ENCODE data around the gene WWOX.

Gene WWOX

GRCh38 chr16:78300469-78300868 lies 201.0 kb downstream of the WWOX start:
- DNase-seq (ENCODE audit: low spot score): no peak

GRCh38 chr16:78303946-78304345 lies 204.5 kb downstream of the WWOX start:
- no peak for DNase-seq (ENCODE audit: low spot score)

- DNase-seq (ENCODE audit: low spot score): no peak
Measured at GRCh38 chr16:78306361-78306760, 206.9 kb downstream of the WWOX start.

- no peak for DNase-seq (ENCODE audit: low spot score)
Measured at GRCh38 chr16:78307824-78308528, 208.5 kb downstream of the WWOX start.

GRCh38 chr16:78309763-78310162 lies 210.3 kb downstream of the WWOX start:
- no peak for DNase-seq (ENCODE audit: low spot score)

- no peak for DNase-seq (ENCODE audit: low spot score)
Measured at GRCh38 chr16:78310196-78310595, 210.7 kb downstream of the WWOX start.

- no peak for DNase-seq (ENCODE audit: low spot score)
Measured at GRCh38 chr16:78310990-78311561, 211.6 kb downstream of the WWOX start.

GRCh38 chr16:78311831-78312230 lies 212.4 kb downstream of the WWOX start:
- DNase-seq (ENCODE audit: low spot score): no peak

- no peak for DNase-seq (ENCODE audit: low spot score)
Measured at GRCh38 chr16:78317564-78318240, 218.2 kb downstream of the WWOX start.

GRCh38 chr16:78321620-78322360 lies 222.3 kb downstream of the WWOX start:
- DNase-seq (ENCODE audit: low spot score): no peak

- no peak for DNase-seq (ENCODE audit: low spot score)
Measured at GRCh38 chr16:78323315-78323714, 223.9 kb downstream of the WWOX start.

- no peak for DNase-seq (ENCODE audit: low spot score)
Measured at GRCh38 chr16:78324649-78325285, 225.3 kb downstream of the WWOX start.

GRCh38 chr16:78325468-78326352 lies 226.3 kb downstream of the WWOX start:
- DNase-seq (ENCODE audit: low spot score): no peak

- no peak for DNase-seq (ENCODE audit: low spot score)
Measured at GRCh38 chr16:78326731-78327130, 227.3 kb downstream of the WWOX start.

GRCh38 chr16:78331731-78332130 lies 232.3 kb downstream of the WWOX start:
- no peak for DNase-seq (ENCODE audit: low spot score)

GRCh38 chr16:78333808-78334207 lies 234.4 kb downstream of the WWOX start:
- no peak for DNase-seq (ENCODE audit: low spot score)

- DNase-seq (ENCODE audit: low spot score): no peak
Measured at GRCh38 chr16:78340590-78340989, 241.1 kb downstream of the WWOX start.

GRCh38 chr16:78348068-78348467 lies 248.6 kb downstream of the WWOX start:
- no peak for DNase-seq (ENCODE audit: low spot score)

GRCh38 chr16:78348886-78349285 lies 249.4 kb downstream of the WWOX start:
- DNase-seq (ENCODE audit: low spot score): no peak

GRCh38 chr16:78352184-78352583 lies 252.7 kb downstream of the WWOX start:
- DNase-seq (ENCODE audit: low spot score): no peak

- DNase-seq (ENCODE audit: low spot score): no peak
Measured at GRCh38 chr16:78353640-78354275, 254.3 kb downstream of the WWOX start.

Data from AG08395 (cell line).